WI38 (cell line): Measurements from ENCODE around the gene OBP2A.
"Not testable (repeated sequence)": the region's sequence is repeated elsewhere in the genome, so short reads cannot be mapped to it uniquely, and the experiment has no call there.

ENCODE experiments used
- H3K4me3 ChIP-seq: 2 replicates; pipeline ENCODE4 v1.5.1; 2011; ENCODE audit warnings: low read depth, mild to moderate bottlenecking, control low read depth, low read length
- TF ChIP-seq, protein P1 (sequence below): IDR thresholded peaks from 2 replicates; pipeline ENCODE4 v1.5.1; 2012; ENCODE audit warnings: low read depth, mild to moderate bottlenecking, control low read depth, low read length

Gene OBP2A

DNA sequence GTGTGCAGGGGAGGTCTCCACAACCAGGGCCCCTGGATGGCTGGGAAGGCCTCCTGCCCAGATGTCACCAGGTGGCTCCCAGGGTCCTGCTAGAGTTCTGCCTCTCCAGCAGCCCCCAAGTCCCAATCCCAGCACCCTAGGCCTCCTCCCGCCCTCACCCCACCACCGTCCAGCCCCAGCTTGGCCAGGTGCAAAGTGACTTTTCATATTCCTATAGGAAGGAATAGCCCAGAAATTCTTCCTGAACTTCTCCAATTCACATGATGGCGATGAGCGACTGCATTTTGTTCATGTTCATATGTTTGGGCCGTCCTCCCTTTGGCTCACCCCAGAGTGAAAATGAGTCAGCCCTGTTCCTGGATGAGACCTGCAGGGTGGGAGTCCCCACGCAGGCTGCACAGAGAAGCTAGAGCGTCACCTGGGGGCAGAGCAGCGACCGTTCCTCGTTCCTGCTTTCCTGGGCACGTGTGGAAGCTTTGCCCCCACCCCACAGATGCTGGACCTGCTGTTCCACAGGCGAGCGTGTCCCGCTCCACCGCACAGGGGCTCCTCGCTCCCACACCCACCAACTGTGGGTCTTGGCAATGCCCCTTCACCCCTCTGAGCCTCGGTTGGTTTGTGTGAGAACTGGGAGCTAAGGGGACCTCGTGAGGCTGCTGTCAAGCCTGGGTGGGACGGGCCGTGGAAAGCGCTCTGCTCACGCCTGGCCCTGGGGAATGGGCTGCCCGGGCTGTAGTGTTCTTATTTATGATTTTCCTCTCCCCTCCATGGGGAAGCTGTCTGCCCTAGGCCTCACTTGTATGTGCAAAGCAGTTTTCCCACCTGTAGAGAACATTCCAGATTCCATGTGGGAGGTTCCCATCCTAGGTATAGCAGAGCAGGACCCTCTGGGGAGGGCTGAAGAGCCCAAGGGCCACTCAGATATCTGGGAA is 38.6 kb upstream of the OBP2A start:
- H3K4me3 ChIP-seq, result no peak overlapping the region
- TF ChIP-seq, protein P1, sequence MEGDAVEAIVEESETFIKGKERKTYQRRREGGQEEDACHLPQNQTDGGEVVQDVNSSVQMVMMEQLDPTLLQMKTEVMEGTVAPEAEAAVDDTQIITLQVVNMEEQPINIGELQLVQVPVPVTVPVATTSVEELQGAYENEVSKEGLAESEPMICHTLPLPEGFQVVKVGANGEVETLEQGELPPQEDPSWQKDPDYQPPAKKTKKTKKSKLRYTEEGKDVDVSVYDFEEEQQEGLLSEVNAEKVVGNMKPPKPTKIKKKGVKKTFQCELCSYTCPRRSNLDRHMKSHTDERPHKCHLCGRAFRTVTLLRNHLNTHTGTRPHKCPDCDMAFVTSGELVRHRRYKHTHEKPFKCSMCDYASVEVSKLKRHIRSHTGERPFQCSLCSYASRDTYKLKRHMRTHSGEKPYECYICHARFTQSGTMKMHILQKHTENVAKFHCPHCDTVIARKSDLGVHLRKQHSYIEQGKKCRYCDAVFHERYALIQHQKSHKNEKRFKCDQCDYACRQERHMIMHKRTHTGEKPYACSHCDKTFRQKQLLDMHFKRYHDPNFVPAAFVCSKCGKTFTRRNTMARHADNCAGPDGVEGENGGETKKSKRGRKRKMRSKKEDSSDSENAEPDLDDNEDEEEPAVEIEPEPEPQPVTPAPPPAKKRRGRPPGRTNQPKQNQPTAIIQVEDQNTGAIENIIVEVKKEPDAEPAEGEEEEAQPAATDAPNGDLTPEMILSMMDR, result no peak

DNA sequence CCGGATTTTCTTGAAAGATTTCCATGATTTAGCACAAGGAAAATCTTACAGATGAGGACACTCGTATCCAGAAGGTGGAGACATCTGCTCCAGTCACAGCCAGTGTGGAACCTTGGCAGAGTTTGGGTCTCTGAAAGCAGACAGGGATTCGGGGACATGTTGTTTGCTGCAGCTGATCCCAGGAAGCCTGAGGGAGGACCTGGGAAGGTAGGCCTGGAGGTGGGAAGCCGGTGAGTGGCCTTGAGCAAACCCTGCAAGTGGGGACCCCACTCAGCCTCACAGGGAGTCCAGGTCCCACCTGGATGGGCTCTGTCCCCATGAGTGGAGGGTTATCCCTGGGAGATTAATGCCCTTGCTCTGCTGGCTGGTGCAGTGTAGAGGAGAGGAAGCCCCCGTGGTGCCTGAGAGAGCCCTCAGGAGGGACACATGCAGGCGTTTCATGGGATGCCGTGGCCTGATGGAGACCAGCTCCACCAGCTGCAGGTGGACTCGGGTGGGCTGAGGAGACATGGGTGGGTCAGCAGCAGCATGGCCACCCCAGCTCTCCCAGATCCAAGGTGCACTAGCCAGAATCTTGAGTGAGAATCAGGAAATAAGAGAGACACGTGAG is 37.6 kb upstream of the OBP2A start:
- no peak overlapping the region for H3K4me3 ChIP-seq
- TF ChIP-seq, protein P1, result no peak

DNA sequence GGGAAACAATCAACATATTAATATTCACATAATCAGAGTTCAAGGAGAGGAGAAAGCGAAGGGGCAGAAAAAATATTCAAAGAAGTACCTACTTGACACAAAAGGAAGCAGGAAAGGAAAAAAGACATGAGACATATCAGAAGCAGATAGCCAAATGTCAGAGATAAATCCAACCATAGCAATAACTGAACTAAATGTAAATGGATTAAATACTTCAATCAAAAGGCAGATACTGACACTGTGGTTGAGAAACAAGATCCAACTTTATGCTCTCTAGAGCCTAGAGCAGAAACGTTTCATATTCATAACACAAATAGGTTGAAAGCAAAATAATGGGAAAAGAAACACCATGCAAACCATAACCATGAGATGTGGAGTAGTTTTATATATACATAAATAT is 36.5 kb upstream of the OBP2A start:
- TF ChIP-seq, protein P1, result no peak
- H3K4me3 ChIP-seq, result no peak overlapping the region

DNA sequence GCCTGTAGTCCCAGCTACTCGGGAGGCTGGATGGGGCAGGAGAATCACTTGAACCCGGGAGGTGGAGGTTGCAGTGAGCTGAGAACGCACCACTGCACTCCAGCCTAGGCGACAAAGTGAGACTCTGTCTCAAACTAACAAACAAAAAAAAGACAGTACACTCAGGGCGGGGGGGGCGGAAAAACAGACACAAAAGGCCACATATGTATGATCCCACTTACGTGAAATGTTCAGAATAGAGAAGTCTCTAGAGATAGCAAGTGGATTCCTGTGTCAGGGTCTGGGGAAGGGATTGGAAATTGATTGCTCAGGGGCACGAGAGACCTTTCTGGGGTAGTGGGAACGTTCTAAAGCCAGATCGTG is 33.7 kb upstream of the OBP2A start:
- H3K4me3 ChIP-seq, result no peak overlapping the region
- TF ChIP-seq, protein P1, result no peak

DNA sequence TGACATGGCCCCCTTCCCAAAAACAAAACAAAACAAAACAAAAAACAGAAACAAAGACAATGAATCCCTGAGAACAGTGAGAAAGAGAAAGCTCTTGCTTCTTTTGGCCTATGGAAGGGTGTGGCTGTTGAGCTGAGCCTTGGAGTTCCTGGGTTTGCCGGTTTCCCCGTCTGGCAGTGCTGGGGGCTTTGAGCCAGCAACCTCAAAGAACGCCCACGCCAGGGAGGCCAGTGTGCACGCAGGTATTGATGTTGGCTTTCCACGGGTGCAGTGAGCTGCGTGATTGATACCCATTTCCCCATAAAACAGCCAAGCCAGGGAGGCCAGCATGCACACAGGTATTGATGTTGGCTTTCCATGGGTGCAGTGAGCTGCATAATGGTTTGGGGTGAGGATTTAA is 33.0 kb upstream of the OBP2A start:
- no peak overlapping the region for H3K4me3 ChIP-seq
- TF ChIP-seq, protein P1, result no peak

DNA sequence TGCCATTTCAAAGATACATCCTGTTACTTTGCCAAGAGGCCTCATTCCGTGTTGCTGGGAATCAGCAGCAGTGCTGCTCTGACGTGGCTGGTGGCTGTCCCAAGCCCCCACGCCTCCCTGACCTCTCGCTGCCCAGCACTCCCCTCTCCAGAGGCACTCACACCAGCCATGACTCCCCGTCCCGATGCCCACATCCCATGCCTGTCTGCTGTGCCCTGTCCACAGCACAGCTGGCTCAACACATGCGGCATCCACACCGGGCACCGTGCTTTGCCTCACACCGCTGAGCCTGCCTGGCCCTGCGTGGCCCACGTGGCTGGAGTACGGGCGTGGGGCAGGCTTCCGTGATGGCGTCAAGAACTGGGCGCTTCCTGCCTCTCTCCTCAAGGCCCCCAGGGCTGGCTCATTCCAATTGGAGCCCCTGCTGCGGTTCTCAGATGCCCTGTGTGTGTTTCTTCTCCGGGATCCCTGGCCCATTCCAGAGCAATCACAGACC is 32.5 kb upstream of the OBP2A start:
- TF ChIP-seq, protein P1, result no peak
- no peak overlapping the region for H3K4me3 ChIP-seq

DNA sequence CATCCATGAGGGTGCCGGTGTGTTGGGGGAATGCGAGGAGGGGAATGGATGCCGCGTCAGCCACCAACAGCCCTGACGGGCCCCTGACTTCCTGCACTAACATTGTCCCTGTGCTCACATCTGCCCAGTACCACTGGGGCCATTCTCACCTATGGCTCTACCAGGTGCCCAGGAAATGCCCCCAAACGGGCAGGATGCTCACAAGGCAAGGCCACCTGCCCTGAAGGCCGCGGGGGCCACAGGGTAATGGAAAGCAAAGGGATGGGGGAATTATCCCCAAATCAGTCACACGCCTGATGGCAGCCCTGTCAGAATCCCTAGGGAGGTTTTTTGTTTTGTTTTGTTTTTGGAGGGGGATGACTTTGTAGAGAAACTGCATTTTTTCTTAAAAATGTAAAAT is 32.0 kb upstream of the OBP2A start:
- H3K4me3 ChIP-seq, result not testable (repeated sequence)
